ENCODE results near the gene USHBP1.

- TF ChIP-seq CBX3 (IDR thresholded peaks at IDR 0.05; ENCODE audit: borderline replicate concordance, low read depth) (no peak), PRDM15 (CRISPR knock-in tag; IDR thresholded peaks at IDR 0.05) (no peak), POLR2A (IDR thresholded peaks at IDR 0.05; ENCODE audit: low read depth, low read length) (no peak), CTCF (IDR thresholded peaks at IDR 0.05 in 2 of 3, conservative IDR thresholded peaks at IDR 0.05 in 1 of 3; ENCODE audit: control insufficient read depth in 2 of 3, extremely low read depth in 1 of 3, insufficient read depth in 1 of 3, low read depth in 3 of 3, low read length in 3 of 3) (no peak)
These were observed 40.1 kb upstream of the USHBP1 start for GRCh38 chr19:17304386-17305215.

Data from GM12878 (cell line).